ENCODE results near the gene OR1J4. TPM values are rescaled to one million over a fixed set of nuclear protein-coding genes. Genes with fewer than 3 reads are reported as not detected.

Gene OR1J4, protein sequence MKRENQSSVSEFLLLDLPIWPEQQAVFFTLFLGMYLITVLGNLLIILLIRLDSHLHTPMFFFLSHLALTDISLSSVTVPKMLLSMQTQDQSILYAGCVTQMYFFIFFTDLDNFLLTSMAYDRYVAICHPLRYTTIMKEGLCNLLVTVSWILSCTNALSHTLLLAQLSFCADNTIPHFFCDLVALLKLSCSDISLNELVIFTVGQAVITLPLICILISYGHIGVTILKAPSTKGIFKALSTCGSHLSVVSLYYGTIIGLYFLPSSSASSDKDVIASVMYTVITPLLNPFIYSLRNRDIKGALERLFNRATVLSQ
- not detected for total RNA-seq
- not detected for polyA plus RNA-seq

- peaks cover 8 to 13% of the 10 kb centered on the region in 2 donors for H3K27me3 Mint-ChIP-seq
- ChIA-PET CTCF (ENCODE audit: partially characterized antibody) (no interaction called here), POLR2A (ENCODE audit: partially characterized antibody) (no interaction called here)
- H3K4me1 Mint-ChIP-seq: no peaks in the 10 kb centered on the region
- no peak within 1 kb of the TSS for H3K4me3 Mint-ChIP-seq
- no peak for DNase-seq
- H3K4me3 ChIP-seq (ENCODE audit: low read length in 2 of 2): no peak within 1 kb of the TSS
- H3K27ac Mint-ChIP-seq: no peak within 1 kb of the TSS
- intact Hi-C loops (cut with micrococcal nuclease): no loop called here
- H3K27me3 ChIP-seq (ENCODE audit: insufficient read depth, low read length): no peaks in the 10 kb centered on the region
- H3K9me3 ChIP-seq (ENCODE audit: control insufficient read depth in 1 of 2, low read length in 2 of 2): no peaks in the 10 kb centered on the region
- no peaks in the 10 kb centered on the region for H3K4me1 ChIP-seq (ENCODE audit: insufficient read depth, low read length)
- H3K27ac ChIP-seq (ENCODE audit: low read depth, low read length): no peak within 1 kb of the TSS
- no peaks in the 10 kb centered on the region for H3K36me3 ChIP-seq (ENCODE audit: insufficient read depth, low read length)
- no peaks in the 10 kb centered on the region for H3K36me3 Mint-ChIP-seq
- no peaks in the 10 kb centered on the region for H3K9me3 Mint-ChIP-seq
Observed at GRCh38 chr9:122518841-122519240, at the start of gene OR1J4. Gene OR1J4, plus strand, starts transcription at chr9:122519141. Its CDS starts 0 bp downstream, at chr9:122519141.

GRCh38 chr9:122474561-122474960 lies 44.4 kb upstream of the OR1J4 start:
- no peak overlapping the region for H3K4me3 ChIP-seq (ENCODE audit: low read length in 2 of 2)
- no peak overlapping the region for H3K4me3 Mint-ChIP-seq
- intact Hi-C loops (cut with micrococcal nuclease): no loop called here
- ChIA-PET POLR2A (ENCODE audit: partially characterized antibody) (no interaction called here), CTCF (ENCODE audit: partially characterized antibody) (interaction anchor here (1.2 to 1.3 kb wide), 2 partner anchors 9 to 11 kb away, joined by 4 read pairs; no protein-coding TSS in a partner anchor)
- H3K27ac ChIP-seq (ENCODE audit: low read depth, low read length): no peak overlapping the region
- no peaks in the 10 kb centered on the region for H3K36me3 ChIP-seq (ENCODE audit: insufficient read depth, low read length)
- H3K4me1 Mint-ChIP-seq: no peaks in the 10 kb centered on the region
- peaks cover 8 to 15% of the 10 kb centered on the region in 2 donors for H3K27me3 Mint-ChIP-seq
- no peaks in the 10 kb centered on the region for H3K27me3 ChIP-seq (ENCODE audit: insufficient read depth, low read length)
- DNase-seq: no peak
- H3K27ac Mint-ChIP-seq: no peak overlapping the region
- H3K36me3 Mint-ChIP-seq: no peaks in the 10 kb centered on the region
- no peaks in the 10 kb centered on the region for H3K9me3 Mint-ChIP-seq
- H3K4me1 ChIP-seq (ENCODE audit: insufficient read depth, low read length): no peaks in the 10 kb centered on the region
- H3K9me3 ChIP-seq (ENCODE audit: control insufficient read depth in 1 of 2, low read length in 2 of 2): no peaks in the 10 kb centered on the region

GRCh38 chr9:122475717-122476116 lies 43.2 kb upstream of the OR1J4 start:
- DNase-seq: no peak
- Mint-ChIP-seq H3K36me3 (no peaks in the 10 kb centered on the region), H3K4me1 (no peaks in the 10 kb centered on the region), H3K9me3 (no peaks in the 10 kb centered on the region), H3K27me3 (peaks cover 6 to 14% of the 10 kb centered on the region in 2 donors), H3K4me3 (no peak overlapping the region), H3K27ac (no peak overlapping the region)
- CTCF ChIA-PET (ENCODE audit: partially characterized antibody): interaction anchor here (0.7 kb wide), 1 partner anchor 13 kb away, joined by 3 read pairs; no protein-coding TSS in a partner anchor
- POLR2A ChIA-PET (ENCODE audit: partially characterized antibody): no interaction called here
- Histone ChIP-seq H3K4me3 (ENCODE audit: low read length in 2 of 2) (no peak overlapping the region), H3K27me3 (ENCODE audit: insufficient read depth, low read length) (no peaks in the 10 kb centered on the region), H3K27ac (ENCODE audit: low read depth, low read length) (no peak overlapping the region), H3K4me1 (ENCODE audit: insufficient read depth, low read length) (no peaks in the 10 kb centered on the region), H3K36me3 (ENCODE audit: insufficient read depth, low read length) (no peaks in the 10 kb centered on the region), H3K9me3 (ENCODE audit: control insufficient read depth in 1 of 2, low read length in 2 of 2) (no peaks in the 10 kb centered on the region)
- intact Hi-C loops (cut with micrococcal nuclease): no loop called here

- Mint-ChIP-seq H3K4me1 (no peaks in the 10 kb centered on the region), H3K4me3 (peak overlapping the region in 1 of 8 donors; percentile 11), H3K27ac (peak overlapping the region in 1 of 7 donors; percentile 43), H3K36me3 (no peaks in the 10 kb centered on the region), H3K9me3 (no peaks in the 10 kb centered on the region), H3K27me3 (peaks cover 9 to 13% of the 10 kb centered on the region in 2 donors)
- H3K27ac ChIP-seq (ENCODE audit: low read depth, low read length): no peak overlapping the region
- H3K9me3 ChIP-seq (ENCODE audit: control insufficient read depth in 1 of 2, low read length in 2 of 2): no peaks in the 10 kb centered on the region
- H3K36me3 ChIP-seq (ENCODE audit: insufficient read depth, low read length): no peaks in the 10 kb centered on the region
- intact Hi-C loops (cut with micrococcal nuclease): no loop called here
- no peak overlapping the region for H3K4me3 ChIP-seq (ENCODE audit: low read length in 2 of 2)
- no peaks in the 10 kb centered on the region for H3K27me3 ChIP-seq (ENCODE audit: insufficient read depth, low read length)
- CTCF ChIA-PET (ENCODE audit: partially characterized antibody): no interaction called here
- POLR2A ChIA-PET (ENCODE audit: partially characterized antibody): no interaction called here
- no peaks in the 10 kb centered on the region for H3K4me1 ChIP-seq (ENCODE audit: insufficient read depth, low read length)
- DNase-seq: no peak
Observed at GRCh38 chr9:122477346-122477745, 41.6 kb upstream of the OR1J4 start.

- H3K36me3 Mint-ChIP-seq: no peaks in the 10 kb centered on the region
- H3K4me3 Mint-ChIP-seq: peak within 1 kb of the TSS in 1 of 8 donors; percentile 11
- peaks cover 11 to 12% of the 10 kb centered on the region in 2 donors for H3K27me3 Mint-ChIP-seq
- Histone ChIP-seq H3K4me1 (ENCODE audit: insufficient read depth, low read length) (no peaks in the 10 kb centered on the region), H3K9me3 (ENCODE audit: control insufficient read depth in 1 of 2, low read length in 2 of 2) (no peaks in the 10 kb centered on the region), H3K27me3 (ENCODE audit: insufficient read depth, low read length) (no peaks in the 10 kb centered on the region), H3K4me3 (ENCODE audit: low read length in 2 of 2) (no peak within 1 kb of the TSS), H3K36me3 (ENCODE audit: insufficient read depth, low read length) (no peaks in the 10 kb centered on the region), H3K27ac (ENCODE audit: low read depth, low read length) (no peak within 1 kb of the TSS)
- intact Hi-C loops (cut with micrococcal nuclease): no loop called here
- no peaks in the 10 kb centered on the region for H3K9me3 Mint-ChIP-seq
- ChIA-PET POLR2A (ENCODE audit: partially characterized antibody) (no interaction called here), CTCF (ENCODE audit: partially characterized antibody) (no interaction called here)
- peak within 1 kb of the TSS in 1 of 7 donors; percentile 43 for H3K27ac Mint-ChIP-seq
- H3K4me1 Mint-ChIP-seq: no peaks in the 10 kb centered on the region
- no peak for DNase-seq
Observed at GRCh38 chr9:122477826-122478225, 41.1 kb upstream of the OR1J4 start, which contains the start of gene OR1J1. Gene OR1J1, minus strand, starts transcription at chr9:122477926. Its CDS starts 0 bp downstream, at chr9:122477926.

DNA sequence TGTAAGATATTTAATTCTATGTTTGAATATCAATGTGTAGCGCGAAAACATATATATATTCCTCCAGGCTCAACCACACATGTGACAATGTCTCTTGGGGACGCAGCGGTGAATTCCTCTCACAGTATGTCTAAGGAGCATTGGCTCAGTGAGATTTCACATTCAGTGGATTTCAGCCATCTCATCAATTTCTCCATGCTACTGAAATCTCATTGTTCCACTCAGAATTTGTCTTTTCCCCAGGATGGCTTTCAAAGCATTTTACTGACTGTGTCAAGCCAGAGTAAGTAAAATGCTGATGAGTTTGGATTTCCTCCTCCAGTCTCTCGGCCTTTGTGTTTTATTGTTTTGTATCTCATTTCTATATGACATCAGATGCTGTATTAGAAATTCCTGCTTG lies 39.9 kb upstream of the OR1J4 start:
- Mint-ChIP-seq H3K36me3 (no peaks in the 10 kb centered on the region), H3K27me3 (peaks cover 11 to 12% of the 10 kb centered on the region in 2 donors), H3K27ac (no peak overlapping the region), H3K4me3 (no peak overlapping the region), H3K9me3 (no peaks in the 10 kb centered on the region), H3K4me1 (no peaks in the 10 kb centered on the region)
- H3K27me3 ChIP-seq (ENCODE audit: insufficient read depth, low read length): no peaks in the 10 kb centered on the region
- H3K4me1 ChIP-seq (ENCODE audit: insufficient read depth, low read length): no peaks in the 10 kb centered on the region
- DNase-seq: no peak
- no peak overlapping the region for H3K27ac ChIP-seq (ENCODE audit: low read depth, low read length)
- intact Hi-C loops (cut with micrococcal nuclease): no loop called here
- POLR2A ChIA-PET (ENCODE audit: partially characterized antibody): no interaction called here
- CTCF ChIA-PET (ENCODE audit: partially characterized antibody): interaction anchor here (2.2 kb wide), 1 partner anchor 20 kb away, joined by 5 read pairs; no protein-coding TSS in a partner anchor
- no peak overlapping the region for H3K4me3 ChIP-seq (ENCODE audit: low read length in 2 of 2)
- H3K36me3 ChIP-seq (ENCODE audit: insufficient read depth, low read length): no peaks in the 10 kb centered on the region
- H3K9me3 ChIP-seq (ENCODE audit: control insufficient read depth in 1 of 2, low read length in 2 of 2): no peaks in the 10 kb centered on the region

GRCh38 chr9:122498883-122499288 lies 20.1 kb upstream of the OR1J4 start:
- ChIA-PET POLR2A (ENCODE audit: partially characterized antibody) (no interaction called here), CTCF (ENCODE audit: partially characterized antibody) (interaction anchor here (0.6 to 2.9 kb wide), 17 partner anchors 9 to 1900 kb away, joined by 3 to 25 read pairs (median 4); partner anchors contain the start of genes OR1B1 and OR1J2)
- Mint-ChIP-seq H3K27me3 (peaks cover 8 to 25% of the 10 kb centered on the region in 2 donors), H3K36me3 (peaks cover 0 to 3% of the 10 kb centered on the region in 2 donors), H3K4me1 (no peaks in the 10 kb centered on the region), H3K27ac (no peak overlapping the region), H3K4me3 (no peak overlapping the region), H3K9me3 (peaks cover 0 to 18% (median 12%) of the 10 kb centered on the region in 8 donors)
- DNase-seq: peak in 4 of 5 donors; percentile 3 to 26 (median 16)
- Histone ChIP-seq H3K27me3 (ENCODE audit: insufficient read depth, low read length) (no peaks in the 10 kb centered on the region), H3K9me3 (ENCODE audit: control insufficient read depth in 1 of 2, low read length in 2 of 2) (no peaks in the 10 kb centered on the region), H3K4me1 (ENCODE audit: insufficient read depth, low read length) (no peaks in the 10 kb centered on the region), H3K36me3 (ENCODE audit: insufficient read depth, low read length) (no peaks in the 10 kb centered on the region), H3K4me3 (ENCODE audit: low read length in 2 of 2) (no peak overlapping the region), H3K27ac (ENCODE audit: low read depth, low read length) (no peak overlapping the region)
- intact Hi-C loops (cut with micrococcal nuclease): loop anchor here (1.0 kb wide), 1 partner anchor 311 kb away; no protein-coding TSS in a partner anchor

Measured in CD4-positive, alpha-beta memory T cell (primary cell).